Left lung (tissue), 10 donors: ENCODE results near the gene GFER. TPM values are rescaled to one million over a fixed set of nuclear protein-coding genes. Genes with fewer than 3 reads are reported as not detected.

Source experiments
- ATAC-seq: fragments of 200-7000 bp; cut with Tn5 transposase; one replicate; pipeline ENCODE4 v1.9.1; 2020; ENCODE audit warnings: moderate library complexity
- DNase-seq, 4 donors: peaks; one replicate each; pipeline ENCODE4 v3.0.0-alpha.2; 2013 to 2020
- H3K27ac ChIP-seq, 2 donors: fragments of 200-600 bp; sonication (generic) in 1 of 2; one replicate each; pipeline versions ENCODE4 v1.5.0 to v1.8.0; 2020 to 2021
- H3K27me3 ChIP-seq, 2 donors: fragments of 200-600 bp; sonication (generic) in 1 of 2; one replicate each; pipeline versions ENCODE4 v1.5.0 to v1.8.0; 2020 to 2021
- H3K36me3 ChIP-seq, 2 donors: fragments of 200-600 bp; sonication (generic) in 1 of 2; one replicate each; pipeline versions ENCODE4 v1.5.0 to v1.8.0; 2020 to 2021
- H3K4me1 ChIP-seq, 2 donors: fragments of 200-600 bp; one replicate each; pipeline ENCODE4 v1.8.0; 2021
- H3K4me3 ChIP-seq, 2 donors: fragments of 200-600 bp; sonication (generic) in 1 of 2; one replicate each; pipeline versions ENCODE4 v1.5.0 to v1.8.0; 2020 to 2021; ENCODE audit warnings: mild to moderate bottlenecking in 1 of 2
- H3K9me3 ChIP-seq, 2 donors: fragments of 200-600 bp; sonication (generic) in 1 of 2; one replicate each; pipeline versions ENCODE4 v1.5.0 to v1.8.0; 2020 to 2021
- CTCF ChIP-seq, 2 donors: fragments of 200-600 bp; sonication (generic) in 1 of 2; IDR thresholded peaks; one replicate each; pipeline versions ENCODE4 v1.5.0 to v1.8.0; 2021; ENCODE audit warnings: antibody characterized with exemption in 2 of 2
- intact Hi-C, 2 donors: fragments of 100-400 bp; cut with DNase I; formaldehyde crosslinking; loops; one replicate each; pipeline versions ENCODE4 v1.11.2 to v1.14.2; 2022
- polyA plus RNA-seq, 6 donors: library from polyadenylated mRNA; unstranded; fragments of 120-200 nt; gene quantifications; one replicate each; pipeline ENCODE4 v1.2.1, GENCODE V29; 2013; ENCODE audit not compliant: insufficient read length in 6 of 6
- total RNA-seq, 2 donors: library from RNA; stranded (reverse); fragmentation: NEBNext Ultra II Directional; extraction: Animal tissue kit (Norgen Biotek cat#: 25700); gene quantifications; one replicate each; pipeline ENCODE4 v1.2.1, GENCODE V29; 2021
- donor health status: DM: no; HTN: yes; CAD: no.
- donor health status: DM: no; HTN: no; CAD: no.

The GFER gene
- total and polyA plus RNA-seq, 8 donors, result 15.7 to 26.1 (median 20.0) TPM

GRCh38 chr16:1980770-1981087 lies 3.3 kb upstream of the GFER start:
- Histone ChIP-seq H3K4me1 (peaks cover 15 to 32% of the 10 kb centered on the region in 2 donors), H3K36me3 (peaks cover 0 to 45% of the 10 kb centered on the region in 2 donors), H3K27me3 (peaks cover 24 to 64% of the 10 kb centered on the region in 2 donors), H3K9me3 (no peaks in the 10 kb centered on the region), H3K4me3 (peak overlapping the region in 1 of 2 donors; percentile 32), H3K27ac (no peak overlapping the region)
- DNase-seq (no peak), ATAC-seq (no peak)
- intact Hi-C loops, result no loop called here
- TF ChIP-seq CTCF (IDR thresholded peaks at IDR 0.05), result no peak

DNA sequence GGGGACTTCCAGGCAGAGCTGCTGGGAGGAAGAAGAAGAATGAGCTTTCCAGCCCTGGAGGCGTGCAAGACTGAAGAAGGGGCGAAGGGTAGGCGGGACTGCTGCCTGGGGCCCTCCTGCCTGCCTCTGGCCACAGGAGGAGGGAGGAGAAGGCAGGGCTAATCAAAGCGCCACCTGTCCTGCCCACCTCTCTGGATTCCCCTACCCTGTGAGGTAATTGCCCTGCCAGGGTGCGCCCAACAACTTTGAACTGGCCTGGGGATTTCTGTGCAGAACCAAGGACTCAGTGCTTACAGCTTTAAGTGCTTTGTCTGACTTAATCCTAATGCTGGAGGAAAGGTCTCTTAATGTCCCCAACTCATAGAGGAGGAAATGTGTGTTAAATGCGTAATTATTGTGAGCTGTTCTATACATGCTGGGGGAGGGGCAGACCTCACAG lies 2.6 kb upstream of the GFER start, which contains the start of gene NOXO1:
Gene NOXO1, minus strand, starts transcription at position 72 of the 439 bp plus-strand sequence. CDS start 290 bp downstream, outside the sequence.
- DNase-seq (no peak), ATAC-seq (no peak)
- Histone ChIP-seq H3K27ac (no peak within 1 kb of the TSS), H3K4me3 (peak within 1 kb of the TSS in 1 of 2 donors; percentile 32), H3K36me3 (peaks cover 0 to 45% of the 10 kb centered on the region in 2 donors), H3K9me3 (no peaks in the 10 kb centered on the region), H3K4me1 (peaks cover 15 to 34% of the 10 kb centered on the region in 2 donors), H3K27me3 (peaks cover 24 to 64% of the 10 kb centered on the region in 2 donors)
- TF ChIP-seq CTCF (IDR thresholded peaks at IDR 0.05), result no peak
- intact Hi-C loops, result no loop called here

DNA sequence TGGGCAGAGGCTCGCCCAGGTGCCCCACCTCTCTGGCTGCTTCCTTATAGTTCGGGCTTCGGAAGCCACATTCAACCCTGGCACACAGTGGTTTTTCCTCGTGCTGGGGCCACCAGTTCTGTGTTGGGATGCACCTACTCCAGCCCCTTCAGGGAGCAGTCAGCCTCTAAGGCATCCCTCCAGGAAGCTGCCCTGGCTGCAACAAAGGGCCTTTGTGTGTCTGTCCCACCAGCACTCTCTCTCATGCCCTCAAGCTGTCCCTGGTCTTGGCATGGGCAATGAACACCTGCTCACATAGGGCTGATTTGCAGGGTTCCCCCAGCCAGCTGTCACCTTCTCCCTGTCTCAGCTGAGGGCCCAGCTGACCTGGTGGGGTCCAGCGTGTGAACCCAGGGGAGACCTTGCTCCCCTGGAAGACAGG lies 2.0 kb upstream of the GFER start:
- H3K27ac ChIP-seq, result no peak overlapping the region
- peaks cover 0 to 45% of the 10 kb centered on the region in 2 donors for H3K36me3 ChIP-seq
- H3K9me3 ChIP-seq, result no peaks in the 10 kb centered on the region
- ATAC-seq (no peak), DNase-seq (no peak)
- H3K4me3 ChIP-seq, result no peak overlapping the region
- no peak for TF ChIP-seq CTCF (IDR thresholded peaks at IDR 0.05)
- intact Hi-C loops, result no loop called here
- peaks cover 15 to 34% of the 10 kb centered on the region in 2 donors for H3K4me1 ChIP-seq
- peaks cover 24 to 64% of the 10 kb centered on the region in 2 donors for H3K27me3 ChIP-seq

GRCh38 chr16:1982991-1983543 lies 926 bp upstream of the GFER start:
- peak overlapping the region; percentile 63 to 88 for H3K27ac ChIP-seq
- H3K36me3 ChIP-seq, result peaks cover 0 to 39% of the 10 kb centered on the region in 2 donors
- H3K4me3 ChIP-seq, result peak overlapping the region; percentile 71 to 88
- no peaks in the 10 kb centered on the region for H3K9me3 ChIP-seq
- H3K27me3 ChIP-seq, result peaks cover 24 to 58% of the 10 kb centered on the region in 2 donors
- intact Hi-C loops, result no loop called here
- DNase-seq, result no peak
- TF ChIP-seq CTCF (IDR thresholded peaks at IDR 0.05), result no peak
- peaks cover 15 to 34% of the 10 kb centered on the region in 2 donors for H3K4me1 ChIP-seq
- ATAC-seq, result no peak

DNA sequence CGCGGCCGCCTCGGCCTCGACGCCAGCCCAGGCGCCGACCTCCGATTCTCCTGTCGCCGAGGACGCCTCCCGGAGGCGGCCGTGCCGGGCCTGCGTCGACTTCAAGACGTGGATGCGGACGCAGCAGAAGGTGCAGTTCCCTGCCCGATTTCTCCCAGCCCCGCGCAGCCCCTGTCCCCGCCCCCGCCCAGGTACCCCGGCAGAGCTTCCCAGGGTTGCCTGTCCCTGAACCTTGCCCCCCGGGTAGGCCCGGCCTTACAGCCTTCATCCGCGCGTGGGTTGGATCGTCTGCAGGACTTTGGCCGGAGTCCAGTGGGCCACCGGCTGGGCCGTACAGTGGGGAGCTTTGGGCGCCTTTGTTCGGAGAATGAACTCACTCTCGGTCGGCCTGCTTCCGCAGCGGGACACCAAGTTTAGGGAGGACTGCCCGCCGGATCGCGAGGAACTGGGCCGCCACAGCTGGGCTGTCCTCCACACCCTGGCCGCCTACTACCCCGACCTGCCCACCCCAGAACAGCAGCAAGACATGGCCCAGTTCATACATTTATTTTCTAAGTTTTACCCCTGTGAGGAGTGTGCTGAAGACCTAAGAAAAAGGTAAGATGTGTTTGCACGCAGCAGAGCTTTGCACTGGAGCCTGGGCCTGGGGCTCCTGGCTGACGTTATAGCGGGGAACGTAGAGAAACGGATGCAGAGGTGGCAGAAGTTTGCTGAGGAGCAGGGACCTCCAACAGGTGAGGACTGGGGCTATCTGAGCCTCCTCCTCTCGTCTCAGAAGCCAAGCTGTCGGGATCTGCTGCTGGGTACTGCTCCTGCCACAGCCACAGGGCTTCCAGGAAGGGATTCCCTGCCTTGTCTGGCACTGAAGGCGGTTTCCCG lies 593 bp downstream of the GFER start:
- no peak for TF ChIP-seq CTCF (IDR thresholded peaks at IDR 0.05)
- DNase-seq, result no peak
- no peak for ATAC-seq
- intact Hi-C loops, result no loop called here
- H3K4me3 ChIP-seq, result peak overlapping the region; percentile 71 to 88
- H3K27me3 ChIP-seq, result peaks cover 34 to 58% of the 10 kb centered on the region in 2 donors
- H3K36me3 ChIP-seq, result peaks cover 0 to 24% of the 10 kb centered on the region in 2 donors
- peak overlapping the region; percentile 63 to 88 for H3K27ac ChIP-seq
- peaks cover 15 to 29% of the 10 kb centered on the region in 2 donors for H3K4me1 ChIP-seq
- H3K9me3 ChIP-seq, result no peaks in the 10 kb centered on the region
